22Rv1 (cell line): ENCODE measurements around the gene ARFGAP3.

Source experiments
- H3K27ac ChIP-seq: fragments of 450-650 bp; 2 replicates; pipeline ENCODE4 v1.5.1; 2017
- CTCF ChIP-seq: fragments of 450-650 bp; IDR thresholded peaks from 2 replicates; pipeline ENCODE4 v1.5.1; 2017; ENCODE audit warnings: mild to moderate bottlenecking
- ZFX ChIP-seq: fragments of 450-650 bp; IDR thresholded peaks from 2 replicates; pipeline ENCODE4 v1.6.1; 2017; ENCODE audit warnings: antibody characterized with exemption, borderline replicate concordance

Gene ARFGAP3

GRCh38 chr22:42777126-42777525 lies 79.9 kb downstream of the ARFGAP3 start:
- no peak for TF ChIP-seq ZFX
- TF ChIP-seq CTCF = no peak
- no peak overlapping the region for H3K27ac ChIP-seq

GRCh38 chr22:42773167-42773566 lies 83.9 kb downstream of the ARFGAP3 start:
- TF ChIP-seq ZFX (no peak), CTCF (no peak)
- H3K27ac ChIP-seq = no peak overlapping the region

GRCh38 chr22:42772647-42773046 lies 84.4 kb downstream of the ARFGAP3 start:
- TF ChIP-seq CTCF (no peak), ZFX (no peak)
- no peak overlapping the region for H3K27ac ChIP-seq

GRCh38 chr22:42770941-42771647 lies 86.0 kb downstream of the ARFGAP3 start:
- no peak for TF ChIP-seq ZFX
- TF ChIP-seq CTCF = no peak
- no peak overlapping the region for H3K27ac ChIP-seq

- TF ChIP-seq CTCF (no peak), ZFX (no peak)
- H3K27ac ChIP-seq = peak overlapping the region; percentile 17; the same call in 1 of the 2 replicates
Observed at GRCh38 chr22:42770448-42770726, 86.7 kb downstream of the ARFGAP3 start.

GRCh38 chr22:42769574-42770447 lies 87.3 kb downstream of the ARFGAP3 start:
- H3K27ac ChIP-seq = peak overlapping the region; percentile 17; the same call in 1 of the 2 replicates
- TF ChIP-seq ZFX (no peak), CTCF (no peak)

- no peak overlapping the region for H3K27ac ChIP-seq
- TF ChIP-seq ZFX (no peak), CTCF (no peak)
Observed at GRCh38 chr22:42769238-42769573, 87.9 kb downstream of the ARFGAP3 start.
